Stomach (tissue), 4 donors: ENCODE results near the gene CYB5R4.

ENCODE experiments used
- CTCF ChIP-seq, 7 experiments: fragments of 450-650 bp in 4 of 7; fragments of 200-600 bp in 3 of 7; sonication (generic) in 3 of 7; IDR thresholded peaks; one replicate each; pipeline ENCODE4 v1.5.1; 2016 to 2019; ENCODE audit warnings: antibody characterized with exemption in 7 of 7, control low read depth in 2 of 7, mild to moderate bottlenecking in 1 of 7
- POLR2A ChIP-seq, 4 donors: fragments of 450-650 bp; IDR thresholded peaks; one replicate each; pipeline ENCODE4 v1.6.1; 2016; ENCODE audit warnings: antibody characterized with exemption in 4 of 4, control low read depth in 2 of 4, mild to moderate bottlenecking in 1 of 4, moderate library complexity in 1 of 4
- POLR2AphosphoS5 ChIP-seq, 3 donors: sonication (generic); formaldehyde crosslinking; IDR thresholded peaks; one replicate each; pipeline ENCODE4 v1.6.1; 2016; ENCODE audit warnings: antibody characterized with exemption in 3 of 3

- TF ChIP-seq CTCF (IDR thresholded peaks at IDR 0.05) (no peak), POLR2A (IDR thresholded peaks at IDR 0.05) (no peak), POLR2AphosphoS5 (IDR thresholded peaks at IDR 0.05) (no peak)
Observed at GRCh38 chr6:83879746-83880145, 20.3 kb downstream of the CYB5R4 start.
